GM18868 (cell line): ENCODE data around the gene C11orf68.

Experiments used
- ATAC-seq: cut with Tn5 transposase; IDR thresholded peaks from one replicate; pipeline ENCODE4 v1.9.1; 2021; ENCODE audit warnings: mild to moderate bottlenecking, moderate library complexity; ENCODE audit not compliant: unreplicated experiment

The C11orf68 gene

DNA sequence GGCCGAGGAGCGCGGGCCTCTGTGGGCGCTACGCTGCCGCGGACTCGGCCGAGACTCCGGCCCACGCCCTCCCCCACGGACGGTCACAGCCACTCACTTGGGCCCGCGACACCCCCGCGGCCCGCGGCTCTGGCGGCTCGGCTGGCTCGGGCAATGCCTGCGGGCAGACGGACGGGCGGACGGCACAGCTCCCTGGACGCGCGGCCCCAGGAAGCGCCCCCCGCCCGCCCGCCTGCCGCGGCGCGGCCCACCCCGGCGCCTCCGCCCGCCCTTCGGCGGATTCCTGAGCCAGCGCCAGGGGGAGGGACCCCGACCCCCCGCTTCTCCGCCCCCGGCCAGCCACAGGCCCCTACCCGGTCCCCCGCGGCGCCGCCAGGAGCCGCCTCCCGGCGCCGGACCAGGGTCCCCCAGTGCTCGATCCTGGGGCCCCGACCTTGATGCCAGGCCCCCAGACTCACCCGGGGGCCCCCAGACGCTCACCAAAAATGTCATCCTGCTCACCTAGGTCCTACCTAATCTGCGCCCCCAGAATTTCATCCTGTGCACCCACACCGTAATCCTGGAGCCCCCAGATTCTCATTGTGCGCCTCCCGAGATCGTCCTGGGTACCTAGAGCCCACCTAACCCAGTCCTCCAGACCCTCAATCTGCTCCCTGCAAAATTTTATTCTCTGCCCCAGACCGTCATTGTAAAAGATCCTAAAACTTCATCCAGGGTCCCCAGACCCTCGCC, 46.1 kb downstream of the C11orf68 start, which contains the start of gene EFEMP2:
Gene EFEMP2, minus strand, starts transcription at position 215 of the 732 bp plus-strand sequence. CDS start 446 bp downstream, outside the sequence.
- ATAC-seq, result no peak

DNA sequence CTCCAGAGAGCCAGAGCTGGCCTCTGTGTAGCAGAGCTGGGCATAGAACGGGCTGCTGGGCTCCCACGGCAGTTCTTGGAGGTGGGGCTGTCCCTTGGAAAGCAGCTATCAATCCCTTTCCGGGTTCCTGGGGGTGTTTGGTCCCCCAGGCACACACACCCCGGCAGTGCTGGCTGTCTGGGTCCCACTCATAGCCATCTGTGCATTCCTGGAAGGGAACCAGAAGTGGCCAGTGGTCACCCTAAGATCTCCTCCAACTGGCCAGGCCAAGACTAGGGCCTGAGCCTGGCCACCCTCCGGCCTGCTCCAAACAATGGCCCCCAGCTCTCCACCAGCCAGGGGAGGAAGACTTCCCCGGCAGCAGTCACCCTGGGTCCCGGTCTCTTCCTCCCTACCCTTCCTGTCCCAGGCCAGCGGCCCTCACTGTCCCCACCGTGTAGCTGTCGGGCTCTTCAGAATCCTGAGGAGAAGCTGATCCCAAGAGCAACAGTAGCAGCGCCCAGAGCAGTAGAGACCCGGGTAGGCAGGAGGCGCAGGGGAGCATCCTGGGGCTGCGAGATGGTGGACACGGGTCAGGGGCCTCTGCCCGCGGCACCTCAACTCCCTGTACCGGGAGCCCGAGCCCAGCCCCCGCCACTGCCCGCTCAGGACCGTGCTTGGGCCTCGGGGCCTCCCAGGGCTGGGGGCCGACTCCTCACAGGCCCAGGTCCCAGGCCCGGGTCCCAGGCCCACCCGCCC, 46.9 kb downstream of the C11orf68 start:
- ATAC-seq, result no peak

DNA sequence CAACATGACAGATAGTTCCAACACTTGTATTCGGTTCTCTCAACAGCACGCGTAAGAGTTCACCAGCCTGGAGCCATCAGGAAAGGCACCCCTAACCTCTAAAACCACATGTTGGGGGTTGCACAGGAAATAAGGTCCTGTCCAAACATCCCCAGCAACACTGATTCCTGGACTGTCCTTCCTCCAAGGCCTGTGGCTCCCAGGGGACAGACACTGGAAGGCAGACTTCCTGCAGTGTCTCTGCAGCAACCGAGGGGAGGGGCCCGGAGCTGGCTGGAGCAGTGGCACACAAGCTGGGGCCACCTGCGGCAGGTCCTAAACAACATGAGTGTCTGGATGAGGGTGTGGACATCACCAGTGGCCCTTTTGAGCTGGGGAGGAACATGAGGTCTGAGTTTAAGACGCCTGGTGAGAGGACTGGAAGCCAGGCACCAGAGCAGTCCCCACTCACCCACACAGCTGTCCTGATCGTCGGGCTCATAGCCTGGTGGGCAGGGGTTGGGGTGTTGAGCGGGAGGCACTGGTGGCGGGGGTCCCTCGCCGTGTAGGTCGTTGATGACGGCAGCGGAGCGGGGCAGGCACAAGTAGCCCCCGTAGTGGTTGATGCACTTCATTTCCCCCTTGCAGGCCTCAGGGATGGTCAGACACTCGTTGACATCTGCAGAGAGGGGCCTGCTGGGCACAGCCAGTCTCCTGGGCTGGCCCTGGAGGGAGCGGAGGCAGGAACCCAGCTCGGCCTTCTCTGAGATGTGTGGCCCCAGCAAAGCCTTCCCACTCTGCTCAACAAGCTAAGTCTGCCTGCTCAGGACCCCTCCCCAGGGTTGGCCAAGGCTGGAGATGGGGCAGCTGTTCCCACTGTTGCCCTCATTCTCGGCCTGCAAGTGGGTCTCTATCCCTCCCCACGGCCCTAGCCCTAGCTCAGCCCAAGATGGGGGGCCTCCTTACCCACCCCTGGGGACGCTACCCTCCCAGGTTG, 47.9 kb downstream of the C11orf68 start:
- no peak for ATAC-seq

DNA sequence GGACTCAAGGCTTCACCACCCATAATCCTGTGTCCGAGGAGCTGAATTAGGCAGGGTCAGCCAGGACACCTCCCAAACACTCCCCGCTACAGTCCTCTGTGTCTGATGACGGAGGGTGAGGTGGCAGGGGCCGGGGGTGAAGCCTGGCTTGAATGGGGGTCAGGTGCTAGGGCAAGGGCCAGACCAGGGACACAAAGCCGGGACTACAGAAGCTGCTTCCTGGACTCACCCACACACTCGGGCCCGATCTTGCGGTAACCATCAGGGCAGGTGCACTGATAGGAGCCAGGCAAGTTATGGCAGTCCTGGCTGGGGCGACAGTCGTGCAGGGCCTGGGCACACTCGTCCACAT, 48.6 kb downstream of the C11orf68 start:
- ATAC-seq, result no peak

DNA sequence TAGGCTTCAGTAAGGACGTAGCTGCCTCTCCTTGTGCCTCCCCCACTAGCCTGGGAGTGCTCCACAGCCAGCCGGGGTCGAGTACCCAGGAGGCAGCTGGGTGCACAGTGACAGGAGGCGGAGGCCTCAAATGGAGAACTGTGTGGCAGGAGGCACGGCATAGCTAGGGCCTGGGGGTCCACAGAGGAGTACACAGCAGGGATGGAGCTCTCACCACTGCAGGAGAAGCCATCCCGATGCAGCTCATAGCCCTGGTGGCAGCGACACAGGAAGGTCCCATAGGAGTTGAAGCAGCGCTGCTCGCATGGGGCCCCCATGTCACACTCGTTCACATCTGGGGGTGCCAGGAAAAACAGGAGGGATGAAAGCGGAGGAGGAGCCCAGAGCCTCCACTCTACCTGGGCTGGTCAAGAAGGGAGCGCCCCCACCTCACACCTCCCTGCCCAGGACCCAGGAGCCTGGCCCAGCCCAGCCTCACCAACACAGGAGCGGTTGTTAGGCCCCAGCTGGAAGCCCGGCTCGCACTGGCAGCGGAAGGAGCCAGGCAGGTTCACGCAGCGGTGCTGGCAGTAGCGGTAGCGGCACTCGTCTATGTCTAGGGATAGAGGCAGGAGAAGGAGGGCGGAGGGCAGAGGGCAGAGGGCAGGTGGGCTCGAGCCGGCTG, 49.1 kb downstream of the C11orf68 start:
- ATAC-seq, result no peak

DNA sequence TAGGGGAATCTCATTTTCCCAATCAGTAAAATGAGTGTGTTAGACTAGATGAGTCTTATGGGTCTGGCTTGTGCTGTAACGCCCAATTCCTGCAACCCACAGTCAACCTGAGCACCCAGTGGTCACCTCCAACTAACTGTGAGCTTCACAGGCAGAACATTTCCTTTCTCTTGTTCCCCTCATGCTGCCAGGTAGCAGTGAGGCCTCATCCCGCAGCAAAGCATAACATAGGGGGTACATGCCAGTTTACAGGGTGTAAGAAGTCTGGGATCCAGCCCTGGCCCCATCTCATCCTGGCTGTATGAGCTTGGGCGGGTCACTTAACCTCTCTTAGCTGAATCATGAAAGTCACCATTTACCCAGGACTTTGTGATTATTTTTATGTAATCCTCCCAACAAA, 50.0 kb downstream of the C11orf68 start:
- ATAC-seq, result no peak

DNA sequence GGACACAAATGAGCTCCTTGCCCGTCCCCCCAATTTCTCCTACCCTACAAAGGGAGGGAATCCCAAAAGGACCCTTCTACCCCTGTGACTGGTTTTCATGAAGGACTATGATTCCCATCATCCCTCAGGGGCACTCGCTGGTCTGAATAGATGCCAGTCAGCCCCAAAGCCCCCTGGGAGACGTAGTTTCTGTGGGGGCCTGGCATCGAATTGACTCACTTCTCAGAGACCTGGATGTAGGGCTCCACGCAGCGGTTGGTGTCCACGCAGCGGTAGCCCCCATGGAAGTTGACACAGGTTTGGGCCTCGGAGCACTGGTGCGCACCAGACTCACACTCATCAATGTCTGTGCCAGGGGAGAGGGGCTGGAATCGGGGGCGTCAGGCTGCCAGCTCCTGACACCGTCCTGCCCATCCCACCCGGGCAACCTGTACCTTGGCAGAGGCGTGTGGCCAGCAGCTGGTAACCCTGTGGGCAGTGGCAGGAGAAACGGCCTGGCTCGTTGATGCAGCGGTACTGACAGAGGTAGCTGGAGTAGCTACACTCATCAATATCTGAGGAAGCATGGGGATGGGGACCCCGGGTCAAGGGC, 50.7 kb downstream of the C11orf68 start:
- no peak for ATAC-seq

DNA sequence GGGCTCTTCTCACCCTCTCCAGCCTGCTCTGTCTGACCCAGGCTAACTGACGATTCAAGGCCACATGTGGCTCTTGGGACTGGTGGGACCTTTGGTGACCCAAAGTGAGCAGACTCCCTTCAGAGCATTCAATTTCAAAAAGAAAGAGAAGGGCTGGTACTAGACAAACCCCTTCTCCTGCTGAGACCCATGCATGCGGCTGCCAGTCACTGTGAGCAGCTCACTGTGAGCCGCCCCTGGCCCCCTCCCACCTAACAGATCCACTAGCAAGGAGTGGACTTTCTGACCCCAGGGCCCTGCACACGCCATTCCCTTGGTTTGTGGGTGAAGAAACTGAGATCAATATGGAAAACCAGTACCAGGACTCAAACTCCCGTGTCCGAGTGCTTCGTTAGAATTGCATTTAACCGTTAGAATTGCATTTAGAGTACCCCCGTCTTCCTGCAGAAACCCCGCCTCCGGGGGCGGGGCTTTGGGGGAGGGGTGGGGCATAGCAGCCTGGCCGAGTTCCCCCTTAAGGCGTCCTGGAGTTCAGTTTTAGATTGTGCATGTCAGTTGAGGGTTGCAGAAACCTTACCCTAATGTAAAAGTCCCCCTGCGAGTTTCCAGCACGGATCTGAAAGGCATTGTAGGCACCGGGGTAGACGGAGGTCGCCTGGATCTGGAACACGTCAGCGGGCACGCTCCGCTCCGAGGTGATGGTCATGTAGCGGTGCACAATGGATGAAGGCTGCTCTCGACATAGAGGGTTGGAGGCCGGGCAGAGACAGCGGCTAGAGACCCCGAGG, 51.4 kb downstream of the C11orf68 start:
- ATAC-seq, result no peak
